GM21619 (cell line): ENCODE data around the gene CLIC1.
A peak's percentile ranks its signal among the peaks of the same experiment; 100 is the strongest.

Experiments
- ATAC-seq: cut with Tn5 transposase; IDR thresholded peaks from one replicate; pipeline ENCODE4 v1.9.1; 2021; ENCODE audit not compliant: unreplicated experiment

The CLIC1 gene

GRCh38 chr6:31705931-31706330 lies 30.4 kb downstream of the CLIC1 start:
- ATAC-seq: no peak

- peak; percentile 70 for ATAC-seq
Measured at GRCh38 chr6:31702819-31703716, 33.3 kb downstream of the CLIC1 start, which contains the start of gene ABHD16A. Gene ABHD16A, minus strand, starts transcription at chr6:31703324. Its CDS starts 43 bp downstream, at chr6:31703281.

GRCh38 chr6:31702405-31702818 lies 33.9 kb downstream of the CLIC1 start:
- no peak for ATAC-seq

- ATAC-seq: no peak
Measured at GRCh38 chr6:31701666-31702404, 34.5 kb downstream of the CLIC1 start.

- ATAC-seq: no peak
Measured at GRCh38 chr6:31700740-31701401, 35.5 kb downstream of the CLIC1 start.

- no peak for ATAC-seq
Measured at GRCh38 chr6:31697555-31697954, 38.8 kb downstream of the CLIC1 start.

- ATAC-seq: no peak
Measured at GRCh38 chr6:31693535-31693934, 42.8 kb downstream of the CLIC1 start.

- no peak for ATAC-seq
Measured at GRCh38 chr6:31692886-31693285, 43.4 kb downstream of the CLIC1 start.

GRCh38 chr6:31692353-31692752 lies 44.0 kb downstream of the CLIC1 start:
- ATAC-seq: no peak

GRCh38 chr6:31691564-31692108 lies 44.7 kb downstream of the CLIC1 start:
- no peak for ATAC-seq

GRCh38 chr6:31691078-31691463 lies 45.3 kb downstream of the CLIC1 start:
- no peak for ATAC-seq

GRCh38 chr6:31690231-31691077 lies 45.9 kb downstream of the CLIC1 start:
- no peak for ATAC-seq

GRCh38 chr6:31689249-31690110 lies 46.9 kb downstream of the CLIC1 start:
- ATAC-seq: no peak

GRCh38 chr6:31687860-31688693 lies 48.3 kb downstream of the CLIC1 start:
- ATAC-seq: no peak

GRCh38 chr6:31687321-31687720 lies 49.0 kb downstream of the CLIC1 start:
- no peak for ATAC-seq

- no peak for ATAC-seq
Measured at GRCh38 chr6:31686483-31686882, 49.8 kb downstream of the CLIC1 start.

- ATAC-seq: no peak
Measured at GRCh38 chr6:31683591-31683990, 52.7 kb downstream of the CLIC1 start.

GRCh38 chr6:31681135-31681671 lies 55.1 kb downstream of the CLIC1 start:
- ATAC-seq: no peak
